ENCODE data around the gene ZNF710.

ZNF710 gene

DNA sequence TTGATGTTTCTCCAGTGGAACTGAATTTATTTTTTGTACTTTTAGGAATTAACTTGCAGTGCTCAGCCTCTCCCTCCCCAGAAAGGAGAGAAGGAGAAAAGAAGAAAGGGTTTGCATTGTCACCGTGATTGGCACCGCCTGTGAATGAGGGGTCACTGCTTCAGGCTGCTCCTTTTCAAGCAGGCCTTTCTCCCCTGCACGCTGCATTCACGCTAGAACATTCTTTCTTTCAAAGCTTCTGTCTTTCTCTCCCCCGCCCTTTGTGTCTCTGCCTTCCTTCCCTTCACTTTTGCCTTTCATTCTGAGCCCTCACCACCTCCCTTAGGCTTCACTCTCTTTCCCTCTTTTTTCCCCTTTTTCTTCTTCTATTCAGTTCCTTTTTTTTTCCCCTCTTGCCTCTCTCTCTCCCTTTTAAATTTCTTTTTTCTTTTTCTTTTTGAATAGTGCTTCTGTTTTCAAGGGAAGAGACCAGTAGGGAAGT, 42.4 kb downstream of the ZNF710 start:
- Mint-ChIP-seq H3K4me3 (no peak overlapping the region), H3K4me1 (peaks cover 49 to 82% of the 10 kb centered on the region in 2 donors), H3K27me3 (no peaks in the 10 kb centered on the region), H3K36me3 (peaks cover 8 to 22% of the 10 kb centered on the region in 2 donors), H3K9me3 (peaks cover under 1 to 2% of the 10 kb centered on the region in 2 donors), H3K27ac (peak overlapping the region; percentile 70)
- no peak for DNase-seq
- no peak for ATAC-seq (replicated peaks)

DNA sequence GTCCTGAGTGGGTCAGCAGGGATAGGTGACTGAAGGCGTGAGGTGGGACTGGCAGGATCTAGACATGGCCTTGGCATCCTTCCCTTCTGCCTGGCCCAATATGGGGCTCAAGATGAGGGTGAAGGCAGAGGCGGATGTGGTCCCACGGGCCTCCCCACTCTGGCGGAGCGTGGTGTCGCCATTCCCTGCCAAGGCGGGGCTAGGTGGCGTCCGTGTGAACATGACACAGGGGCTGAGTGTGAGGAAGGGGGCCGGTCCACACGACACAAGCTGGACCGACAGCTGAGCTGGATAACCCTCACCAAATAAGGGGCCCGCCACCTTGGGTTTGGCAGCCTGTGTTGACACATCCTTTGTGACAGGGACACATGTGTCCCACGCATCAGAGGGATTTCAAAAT, 43.1 kb downstream of the ZNF710 start:
- H3K9me3 Mint-ChIP-seq, result peaks cover 0 to 2% of the 10 kb centered on the region in 2 donors
- H3K4me3 Mint-ChIP-seq, result no peak overlapping the region
- DNase-seq (no peak), ATAC-seq (replicated peaks) (no peak)
- no peaks in the 10 kb centered on the region for H3K27me3 Mint-ChIP-seq
- H3K4me1 Mint-ChIP-seq, result peaks cover 47 to 76% of the 10 kb centered on the region in 2 donors
- H3K36me3 Mint-ChIP-seq, result peaks cover 7 to 19% of the 10 kb centered on the region in 2 donors
- peak overlapping the region; percentile 75 for H3K27ac Mint-ChIP-seq

DNA sequence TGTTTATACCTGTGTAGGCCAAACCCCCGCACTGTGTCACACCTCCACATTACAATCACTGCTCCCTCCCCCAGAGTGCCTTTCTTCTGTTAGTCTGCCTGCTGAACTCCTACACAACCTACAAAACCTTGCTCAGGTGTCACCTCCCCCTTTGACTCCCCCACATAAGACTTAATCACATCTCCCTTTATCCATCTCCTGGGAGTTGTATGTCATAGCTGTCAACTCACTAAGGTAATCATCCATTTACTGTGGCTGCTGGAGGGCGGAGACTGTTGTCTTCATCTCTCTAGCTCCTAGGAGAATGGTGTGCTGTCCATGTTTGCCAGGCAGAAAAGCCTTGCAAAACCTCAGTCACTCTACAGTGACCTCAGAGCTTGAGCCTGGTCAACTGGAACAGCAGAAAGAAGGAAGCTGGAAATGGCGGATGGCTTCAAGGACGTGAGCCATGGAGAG, 43.8 kb downstream of the ZNF710 start:
- Mint-ChIP-seq H3K27me3 (no peaks in the 10 kb centered on the region), H3K9me3 (peaks cover 0 to 2% of the 10 kb centered on the region in 2 donors), H3K27ac (peak overlapping the region; percentile 95), H3K4me1 (peaks cover 48 to 76% of the 10 kb centered on the region in 2 donors), H3K36me3 (peaks cover 10 to 26% of the 10 kb centered on the region in 2 donors), H3K4me3 (peak overlapping the region in 1 of 2 donors; percentile 51)
- DNase-seq, result no peak
- ATAC-seq (replicated peaks), result peak in 1 of 2 donors; percentile 8

DNA sequence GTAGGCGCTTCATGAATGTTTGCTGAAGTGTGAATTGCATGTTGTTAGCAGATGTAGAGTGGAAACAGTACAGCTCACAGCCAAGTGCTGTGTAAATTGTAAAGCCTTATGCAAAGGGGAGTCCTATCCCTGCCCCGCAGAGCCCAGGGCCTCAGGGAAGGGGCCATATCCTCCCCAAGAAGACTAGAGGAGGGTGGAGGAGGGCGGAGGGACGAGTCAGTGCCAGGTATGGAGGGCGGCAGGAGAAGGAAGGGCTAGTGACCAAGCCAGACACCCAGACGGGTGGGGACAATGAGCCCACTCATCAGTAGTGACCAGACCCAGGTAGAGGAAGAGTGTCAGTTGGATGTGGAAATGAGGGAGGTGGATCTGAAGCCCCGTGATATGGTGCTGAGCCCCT, 45.2 kb downstream of the ZNF710 start:
- H3K9me3 Mint-ChIP-seq, result peaks cover 0 to 2% of the 10 kb centered on the region in 2 donors
- H3K4me3 Mint-ChIP-seq, result peak overlapping the region; percentile 47 to 73
- DNase-seq (no peak), ATAC-seq (replicated peaks) (peak in 1 of 2 donors; percentile 9)
- H3K27me3 Mint-ChIP-seq, result no peaks in the 10 kb centered on the region
- peak overlapping the region; percentile 95 for H3K27ac Mint-ChIP-seq
- H3K36me3 Mint-ChIP-seq, result peaks cover 10 to 32% of the 10 kb centered on the region in 2 donors
- peaks cover 43 to 73% of the 10 kb centered on the region in 2 donors for H3K4me1 Mint-ChIP-seq

DNA sequence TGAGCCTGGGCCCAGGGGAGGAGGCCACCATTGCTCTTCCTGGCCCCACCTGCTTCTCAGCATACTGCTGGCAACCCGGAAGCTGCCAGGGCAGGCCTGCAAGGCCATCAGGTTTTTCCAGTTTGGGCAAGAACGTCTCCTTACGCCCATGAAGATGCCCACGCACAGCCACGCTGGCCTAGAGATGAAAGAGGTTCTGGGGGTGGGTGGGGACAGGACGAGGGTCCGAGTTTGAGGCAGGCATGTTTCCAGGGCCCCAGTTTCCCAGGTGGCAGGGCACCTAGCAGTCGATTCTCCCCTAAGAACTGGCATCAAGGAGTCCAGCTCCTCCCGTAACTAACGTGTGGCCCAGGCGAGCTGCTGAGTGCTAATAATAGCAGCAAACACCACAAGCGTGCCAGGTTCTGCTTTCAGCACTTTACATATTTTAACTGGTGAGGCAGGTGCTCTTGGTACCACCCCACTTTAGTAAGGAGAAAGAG, 45.8 kb downstream of the ZNF710 start:
- peak overlapping the region; percentile 47 to 73 for H3K4me3 Mint-ChIP-seq
- peak overlapping the region; percentile 95 for H3K27ac Mint-ChIP-seq
- peaks cover 44 to 80% of the 10 kb centered on the region in 2 donors for H3K4me1 Mint-ChIP-seq
- peaks cover 10 to 32% of the 10 kb centered on the region in 2 donors for H3K36me3 Mint-ChIP-seq
- peak; percentile 49 for DNase-seq
- peaks cover 0 to 2% of the 10 kb centered on the region in 2 donors for H3K9me3 Mint-ChIP-seq
- ATAC-seq (replicated peaks), result peak; percentile 89 to 96
- no peaks in the 10 kb centered on the region for H3K27me3 Mint-ChIP-seq

DNA sequence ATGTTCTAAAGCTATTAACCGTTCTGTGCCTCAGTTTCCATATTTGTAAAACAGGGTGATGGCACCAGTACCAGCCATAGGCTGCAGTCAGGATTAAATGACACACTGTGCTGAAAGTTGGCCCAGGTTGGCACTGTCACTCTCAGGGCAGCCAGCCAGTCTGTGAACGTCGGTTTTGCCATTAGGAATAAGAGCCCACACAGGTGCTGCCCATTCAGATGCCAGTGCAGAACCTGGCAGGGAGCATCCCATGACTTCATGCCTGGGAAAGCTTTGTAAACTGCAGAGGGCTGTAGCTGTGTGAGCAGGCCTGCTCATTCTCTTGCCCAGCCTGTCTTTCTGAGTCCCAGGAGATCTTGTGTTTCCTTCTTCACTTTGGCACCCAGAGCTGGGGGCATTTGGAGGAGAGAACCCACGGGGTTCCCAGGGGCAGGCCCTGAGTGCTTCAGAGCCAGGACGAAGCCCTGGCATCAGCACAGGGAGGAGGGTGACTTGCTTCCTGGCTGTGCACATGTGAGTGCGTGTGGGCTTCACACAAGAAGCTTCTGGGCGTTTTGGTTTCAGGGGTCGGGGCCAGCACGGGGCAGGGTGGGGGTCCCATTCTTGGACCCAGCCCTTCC, 46.9 kb downstream of the ZNF710 start:
- DNase-seq (no peak), ATAC-seq (replicated peaks) (no peak)
- peak overlapping the region; percentile 14 for H3K27ac Mint-ChIP-seq
- H3K4me3 Mint-ChIP-seq, result no peak overlapping the region
- H3K9me3 Mint-ChIP-seq, result peaks cover 0 to 2% of the 10 kb centered on the region in 2 donors
- peaks cover 49 to 88% of the 10 kb centered on the region in 2 donors for H3K4me1 Mint-ChIP-seq
- peaks cover 10 to 37% of the 10 kb centered on the region in 2 donors for H3K36me3 Mint-ChIP-seq
- H3K27me3 Mint-ChIP-seq, result no peaks in the 10 kb centered on the region

DNA sequence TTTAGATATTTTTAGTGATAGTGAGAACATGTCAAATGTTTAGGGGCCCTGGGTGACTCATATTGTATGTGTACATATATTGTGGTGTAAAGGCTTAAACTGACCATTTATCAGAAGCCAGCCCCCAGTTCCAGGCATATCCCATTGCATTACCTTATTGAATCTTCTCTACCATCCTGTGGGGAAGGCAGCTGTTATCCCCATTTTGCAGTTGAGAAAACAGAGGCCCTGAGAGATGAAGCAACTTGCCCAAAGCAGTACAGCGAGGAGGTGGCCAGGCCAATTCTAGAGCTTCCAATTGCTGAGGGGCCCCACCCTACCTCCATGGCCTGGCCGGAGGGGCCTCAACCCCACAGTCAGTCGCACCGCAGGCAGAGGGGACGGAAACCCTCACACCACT, 47.9 kb downstream of the ZNF710 start:
- H3K4me3 Mint-ChIP-seq, result no peak overlapping the region
- no peak for DNase-seq
- peaks cover 49 to 88% of the 10 kb centered on the region in 2 donors for H3K4me1 Mint-ChIP-seq
- no peaks in the 10 kb centered on the region for H3K27me3 Mint-ChIP-seq
- ATAC-seq (replicated peaks), result no peak
- peaks cover 10 to 31% of the 10 kb centered on the region in 2 donors for H3K36me3 Mint-ChIP-seq
- peaks cover 0 to 2% of the 10 kb centered on the region in 2 donors for H3K9me3 Mint-ChIP-seq
- H3K27ac Mint-ChIP-seq, result peak overlapping the region; percentile 81

DNA sequence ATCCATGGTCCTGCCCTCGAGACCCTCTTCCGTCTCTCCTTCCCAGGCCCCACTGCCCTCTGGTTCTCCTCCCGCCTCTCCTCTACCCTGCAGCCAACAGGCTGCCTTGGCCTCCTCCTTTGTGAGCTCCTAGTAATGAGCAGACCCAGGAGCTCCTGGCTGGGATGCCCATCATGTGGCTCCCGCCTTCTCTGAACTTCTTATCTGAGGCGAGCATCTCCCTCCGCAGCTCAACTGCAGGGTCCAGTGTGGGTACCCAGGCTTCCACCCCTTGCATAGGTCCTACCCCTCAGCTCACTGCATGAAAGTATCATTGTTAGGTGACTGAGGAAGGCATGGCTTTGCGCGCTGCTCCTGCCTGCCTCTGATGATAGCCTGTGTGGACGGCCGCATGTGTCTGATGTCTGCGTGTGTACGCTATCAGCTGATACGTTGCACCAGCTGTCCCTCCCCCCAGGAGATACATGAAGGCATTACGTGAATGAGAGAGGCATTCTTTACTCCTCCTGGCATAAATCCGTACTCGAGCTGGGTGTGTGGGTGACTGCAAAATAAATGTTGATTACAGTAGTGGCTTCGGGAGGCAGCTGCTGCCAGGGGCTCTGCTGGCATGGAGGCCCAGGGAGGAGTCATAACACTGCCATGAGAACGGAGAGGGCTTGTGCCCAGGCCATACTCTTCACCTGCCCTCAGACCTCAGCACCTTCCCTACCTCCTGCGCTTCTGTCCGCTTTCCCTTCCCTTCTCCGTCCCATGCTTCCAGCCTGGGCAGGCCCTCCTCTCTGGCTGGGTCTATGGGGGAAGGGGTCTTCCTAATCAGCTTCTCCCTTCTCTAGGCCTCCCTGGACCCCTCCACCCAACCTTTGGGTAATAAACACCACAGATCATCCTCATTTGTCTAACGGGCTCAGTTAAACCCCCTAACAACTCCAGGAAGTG, 48.8 kb downstream of the ZNF710 start:
- Mint-ChIP-seq H3K27ac (peak overlapping the region; percentile 81), H3K27me3 (no peaks in the 10 kb centered on the region), H3K9me3 (peaks cover 0 to under 1% of the 10 kb centered on the region in 2 donors), H3K4me3 (no peak overlapping the region), H3K4me1 (peaks cover 48 to 85% of the 10 kb centered on the region in 2 donors), H3K36me3 (peaks cover 8 to 27% of the 10 kb centered on the region in 2 donors)
- no peak for ATAC-seq (replicated peaks)
- DNase-seq, result no peak

DNA sequence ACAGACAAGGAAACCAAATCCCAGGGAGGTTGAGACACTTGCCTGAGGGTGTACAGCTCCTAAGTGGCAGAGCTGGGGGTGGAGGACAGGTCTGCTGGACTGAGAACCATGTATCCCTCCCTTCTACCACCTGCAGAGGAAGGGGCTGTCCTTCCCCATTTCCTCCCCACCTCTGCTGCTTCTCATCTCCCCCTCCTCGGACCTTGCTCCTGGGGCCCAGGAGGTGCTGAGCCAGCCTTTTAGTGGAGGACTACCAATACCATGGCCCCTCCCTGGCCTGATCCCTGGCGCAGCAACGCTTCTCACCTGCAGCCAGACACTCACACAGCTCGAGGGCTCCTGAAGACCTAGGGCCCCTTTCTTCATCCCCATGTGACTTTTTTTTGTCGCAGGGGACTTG, 50.8 kb downstream of the ZNF710 start:
- DNase-seq (no peak), ATAC-seq (replicated peaks) (no peak)
- no peak overlapping the region for H3K27ac Mint-ChIP-seq
- no peaks in the 10 kb centered on the region for H3K27me3 Mint-ChIP-seq
- H3K36me3 Mint-ChIP-seq, result peaks cover 3 to 22% of the 10 kb centered on the region in 2 donors
- H3K9me3 Mint-ChIP-seq, result no peaks in the 10 kb centered on the region
- no peak overlapping the region for H3K4me3 Mint-ChIP-seq
- H3K4me1 Mint-ChIP-seq, result peaks cover 36 to 74% of the 10 kb centered on the region in 2 donors

DNA sequence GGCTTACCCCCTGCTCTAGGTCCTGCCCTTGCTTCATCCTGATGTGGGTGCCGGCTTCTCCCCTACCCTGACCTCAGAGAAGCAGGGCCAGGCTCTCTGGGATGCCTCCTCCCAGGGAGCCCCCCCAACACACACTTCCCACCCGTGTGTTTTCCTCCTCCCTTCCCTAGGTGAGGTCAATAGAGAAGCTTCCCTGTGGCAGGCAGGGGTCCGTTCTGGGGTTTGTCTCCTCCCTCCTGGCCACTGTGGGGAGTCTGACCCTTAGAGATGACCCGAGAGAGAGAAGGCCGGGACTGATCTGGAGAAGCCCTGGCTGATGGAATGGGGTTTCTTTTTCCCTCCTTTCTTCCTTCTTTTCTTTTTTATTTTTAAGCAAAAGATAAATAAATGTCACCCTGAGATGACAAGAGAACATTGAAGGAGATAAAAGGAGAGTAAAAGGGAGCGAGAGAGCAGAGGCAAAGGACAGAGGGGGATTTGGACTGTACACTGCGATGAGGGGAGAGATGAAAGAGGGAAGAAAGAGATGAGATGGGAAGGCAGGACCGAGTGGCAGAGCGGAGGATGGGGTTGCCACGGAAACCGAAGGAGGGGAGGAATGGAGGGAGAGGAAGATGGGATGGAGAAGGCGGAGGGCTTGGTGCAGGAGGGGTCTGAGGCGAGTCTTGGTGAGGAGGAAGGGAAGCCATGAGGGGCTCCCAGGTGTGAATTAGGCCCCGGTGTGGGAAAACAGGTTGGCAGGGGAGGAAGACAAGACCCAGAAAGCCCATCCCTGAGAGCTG, 52.8 kb downstream of the ZNF710 start:
- peaks cover 3 to 23% of the 10 kb centered on the region in 2 donors for H3K36me3 Mint-ChIP-seq
- peaks cover 42 to 75% of the 10 kb centered on the region in 2 donors for H3K4me1 Mint-ChIP-seq
- no peak for DNase-seq
- ATAC-seq (replicated peaks), result no peak
- no peaks in the 10 kb centered on the region for H3K27me3 Mint-ChIP-seq
- H3K9me3 Mint-ChIP-seq, result no peaks in the 10 kb centered on the region
- no peak overlapping the region for H3K4me3 Mint-ChIP-seq
- H3K27ac Mint-ChIP-seq, result peak overlapping the region; percentile 76

DNA sequence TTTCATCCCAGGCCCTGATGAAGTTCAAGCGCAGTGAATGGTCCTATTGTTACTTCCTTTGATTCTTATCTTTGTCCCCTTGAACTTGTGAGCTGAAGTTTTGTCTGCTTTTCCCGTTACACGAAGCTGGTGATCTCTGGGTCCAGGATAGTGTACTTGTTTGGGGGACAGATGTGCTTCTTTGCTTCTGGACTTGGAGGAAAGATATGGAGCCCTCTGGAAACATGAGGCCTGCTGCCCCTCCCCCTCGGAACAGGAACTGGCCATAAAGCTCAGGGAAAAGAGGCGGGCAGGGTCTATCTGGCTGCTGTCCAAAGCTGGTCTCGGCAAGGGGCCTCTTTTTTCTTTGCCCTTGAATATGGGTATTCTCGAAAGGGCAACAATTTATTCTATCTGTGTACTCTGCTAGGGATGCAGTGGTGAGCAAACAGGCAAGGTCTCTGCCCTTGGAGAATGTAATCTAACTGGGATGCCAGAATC, 53.5 kb downstream of the ZNF710 start:
- ATAC-seq (replicated peaks), result no peak
- Mint-ChIP-seq H3K36me3 (peaks cover 2 to 24% of the 10 kb centered on the region in 2 donors), H3K4me1 (peaks cover 45 to 78% of the 10 kb centered on the region in 2 donors), H3K27ac (peak overlapping the region; percentile 53), H3K9me3 (no peaks in the 10 kb centered on the region), H3K4me3 (no peak overlapping the region), H3K27me3 (no peaks in the 10 kb centered on the region)
- no peak for DNase-seq

DNA sequence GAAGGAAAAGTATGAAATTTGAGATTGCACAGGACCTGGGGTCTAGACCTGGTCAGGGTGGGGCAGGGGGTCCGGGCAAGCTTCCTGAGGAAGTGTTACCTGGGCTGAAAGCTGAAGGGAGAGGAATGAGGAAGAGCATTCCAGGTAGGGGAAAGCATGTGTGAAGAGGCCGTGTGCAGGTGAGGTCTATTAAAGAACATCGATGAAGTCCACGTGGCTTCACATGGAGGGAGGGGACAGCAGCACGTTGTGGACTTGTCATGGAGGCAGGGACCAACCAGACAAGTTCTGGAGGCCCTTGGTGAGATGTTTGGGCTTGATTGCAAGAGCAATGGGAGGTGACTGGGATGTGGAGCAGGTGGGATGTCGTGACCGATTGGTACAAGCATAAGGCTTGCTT, 54.1 kb downstream of the ZNF710 start:
- Mint-ChIP-seq H3K9me3 (no peaks in the 10 kb centered on the region), H3K4me3 (no peak overlapping the region), H3K36me3 (peaks cover 0 to 21% of the 10 kb centered on the region in 2 donors), H3K27me3 (no peaks in the 10 kb centered on the region), H3K4me1 (peaks cover 48 to 78% of the 10 kb centered on the region in 2 donors), H3K27ac (no peak overlapping the region)
- ATAC-seq (replicated peaks), result no peak
- no peak for DNase-seq

DNA sequence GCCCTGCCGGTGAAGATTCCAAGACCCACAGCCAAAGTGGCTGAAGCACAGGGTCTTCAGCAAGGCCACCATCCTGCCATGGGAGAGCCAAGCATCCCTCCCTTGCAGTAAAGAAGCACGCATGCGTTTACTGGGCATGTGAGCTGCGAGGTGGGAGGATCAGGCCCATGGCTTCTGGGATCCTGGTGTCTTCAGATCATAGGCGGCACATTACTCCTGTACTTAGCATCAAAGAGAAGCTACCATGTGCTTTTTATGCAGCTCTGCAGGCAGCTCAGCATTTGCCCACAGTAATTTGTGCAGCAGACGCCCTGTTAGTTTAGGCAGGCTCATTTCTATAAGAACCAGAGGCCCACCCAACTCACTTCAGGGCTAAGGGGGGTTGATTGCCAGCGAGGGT, 55.4 kb downstream of the ZNF710 start:
- no peaks in the 10 kb centered on the region for H3K9me3 Mint-ChIP-seq
- no peak for DNase-seq
- no peak overlapping the region for H3K27ac Mint-ChIP-seq
- ATAC-seq (replicated peaks), result no peak
- peaks cover 52 to 77% of the 10 kb centered on the region in 2 donors for H3K4me1 Mint-ChIP-seq
- H3K27me3 Mint-ChIP-seq, result no peaks in the 10 kb centered on the region
- no peak overlapping the region for H3K4me3 Mint-ChIP-seq
- H3K36me3 Mint-ChIP-seq, result peaks cover 3 to 20% of the 10 kb centered on the region in 2 donors
